Endothelial cell of umbilical vein (primary cell): ENCODE data around the gene STKLD1. TPM values are rescaled to one million over a fixed set of nuclear protein-coding genes. Genes with fewer than 3 reads are reported as not detected.

Source experiments
- BruUV-seq: library from RNA; stranded (reverse); fragments of 400-500 nt; replicated peaks from 2 replicates; lab custom pipeline; 2021; lab: Mats Ljungman, UMichigan
- CTCF ChIA-PET: fragments of 300-600, 350-600 bp; sonication (Branson Sonifier 250); formaldehyde crosslinking; loops from one replicate; lab custom pipeline; 2021; ENCODE audit warnings: antibody characterized with exemption, inconsistent platforms; lab: Charles Lee
- POLR2A ChIA-PET: fragments of 300-600, 350-600 bp; sonication (Branson Sonifier 250); formaldehyde crosslinking; loops from one replicate; lab custom pipeline; 2021; ENCODE audit warnings: antibody characterized with exemption, inconsistent platforms; lab: Charles Lee
- DNase-seq: peaks from one replicate; pipeline ENCODE4 v3.0.0-alpha.2; 2011; ENCODE audit warnings: low read depth, low spot score
- FAIRE-seq: peaks from 2 replicates; lab custom pipeline; 2011; peaks lifted over from hg19 to GRCh38; lab: Jason Lieb, UNC
- H2AFZ ChIP-seq: 2 replicates; pipeline ENCODE4 v1.6.0; 2012; ENCODE audit warnings: low read depth, low read length, control low read depth, inconsistent platforms
- H3K27ac ChIP-seq: 2 replicates; pipeline ENCODE4 v1.5.1; 2011; ENCODE audit warnings: low read depth, mild to moderate bottlenecking, control low read depth, low read length, moderate library complexity; ENCODE audit not compliant: insufficient read depth
- H3K27me3 ChIP-seq, 2 experiments: 2 replicates each; pipeline versions ENCODE4 v1.6.0 to v1.6.1; 2011; ENCODE audit warnings: low read length in 2 of 2, mixed read lengths in 1 of 2; ENCODE audit not compliant: control insufficient read depth in 2 of 2, insufficient read depth in 2 of 2
- H3K36me3 ChIP-seq, 2 experiments: 2 replicates in 1 of 2; 3 replicates in 1 of 2; pipeline ENCODE4 v1.5.1; 2011; ENCODE audit warnings: low read length in 2 of 2, mild to moderate bottlenecking in 1 of 2, moderate library complexity in 1 of 2; ENCODE audit not compliant: control insufficient read depth in 2 of 2, insufficient read depth in 2 of 2; ENCODE audit errors: extremely low read depth in 1 of 2
- H3K4me1 ChIP-seq: 3 replicates; pipeline ENCODE4 v1.5.1; 2011; ENCODE audit warnings: mild to moderate bottlenecking, low read length; ENCODE audit not compliant: control insufficient read depth, insufficient read depth; ENCODE audit errors: extremely low read depth
- H3K4me2 ChIP-seq: 2 replicates; pipeline ENCODE4 v1.6.1; 2011; ENCODE audit warnings: low read length, control low read depth, mixed read lengths; ENCODE audit not compliant: insufficient read depth
- H3K4me3 ChIP-seq, 3 experiments: fragments of 200-600 bp in 1 of 3; sonication (generic), shearing (Covaris generic) in 1 of 3; replicated peaks in 1 of 3; 2 replicates each; pipeline ENCODE4 v1.5.1; 2011 to 2016; ENCODE audit warnings: control low read depth in 3 of 3, low read length in 3 of 3, mild to moderate bottlenecking in 2 of 3, inconsistent platforms in 1 of 3, low read depth in 1 of 3, moderate library complexity in 1 of 3; ENCODE audit not compliant: insufficient read depth in 1 of 3
- H3K79me2 ChIP-seq: 2 replicates; pipeline ENCODE4 v1.6.0; 2012; ENCODE audit warnings: low read length, inconsistent platforms; ENCODE audit not compliant: control insufficient read depth, insufficient read depth
- H3K9ac ChIP-seq: replicated peaks from 2 replicates; pipeline ENCODE3; 2011; ENCODE audit warnings: low read length, control low read depth; ENCODE audit not compliant: insufficient read depth; ENCODE audit errors: extremely low read depth
- H3K9me1 ChIP-seq: replicated peaks from 3 replicates; pipeline ENCODE4 v1.6.0; 2011; ENCODE audit warnings: mild to moderate bottlenecking, low read length; ENCODE audit not compliant: control insufficient read depth, insufficient read depth; ENCODE audit errors: extremely low read depth
- H3K9me3 ChIP-seq: replicated peaks from 2 replicates; pipeline ENCODE4 v1.5.1; 2012; ENCODE audit warnings: low read length, inconsistent platforms; ENCODE audit not compliant: control insufficient read depth, insufficient read depth
- H4K20me1 ChIP-seq: replicated peaks from 2 replicates; pipeline ENCODE3; 2011; ENCODE audit warnings: mild to moderate bottlenecking, low read length; ENCODE audit not compliant: control insufficient read depth, insufficient read depth; ENCODE audit errors: extremely low read depth
- EZH2 ChIP-seq: IDR thresholded peaks from 2 replicates; pipeline ENCODE4 v1.6.1; 2012; ENCODE audit warnings: borderline replicate concordance, low read depth, mild to moderate bottlenecking, moderate library complexity, low read length, inconsistent platforms; ENCODE audit not compliant: severe bottlenecking
- FOS ChIP-seq: IDR thresholded peaks from 2 replicates; pipeline ENCODE4 v1.6.1; 2011; ENCODE audit warnings: mild to moderate bottlenecking, low read length, moderate library complexity, borderline replicate concordance; ENCODE audit not compliant: insufficient read depth
- GATA2 ChIP-seq: IDR thresholded peaks from 2 replicates; pipeline ENCODE4 v1.7.0; 2011; ENCODE audit warnings: low read depth, mild to moderate bottlenecking, moderate library complexity, mixed read lengths, low read length; ENCODE audit not compliant: insufficient read length, insufficient read depth
- JUN ChIP-seq: IDR thresholded peaks from 2 replicates; pipeline ENCODE4 v1.6.1; 2011; ENCODE audit warnings: borderline replicate concordance, low read depth; ENCODE audit not compliant: insufficient read length, insufficient read depth
- POLR2A ChIP-seq: IDR thresholded peaks from 2 replicates; pipeline ENCODE4 v1.6.1; 2012; ENCODE audit warnings: low read depth, mild to moderate bottlenecking, control low read depth, low read length
- dilution Hi-C: fragments of 300-500 bp; cut with MboI; formaldehyde crosslinking; loops from one replicate; pipeline ENCODE4 v1.15.0; 2019; ENCODE audit warnings: low sequenced_read_pairs; ENCODE audit not compliant: extremely low pct_ligation_motif_present
- intact Hi-C: fragments of 100-400 bp; cut with micrococcal nuclease; formaldehyde crosslinking; loops from one replicate; pipeline ENCODE4 v1.10.0; 2022
- polyA plus RNA-seq, 4 experiments: library from polyadenylated mRNA; depleted of rRNA in 3 of 4; stranded (reverse) in 3 of 4; unstranded in 1 of 4; fragments of >200 nt; gene quantifications; 2 replicates each; pipeline versions ENCODE4 v1.2.1 to v1.2.3, GENCODE V29; 2011 to 2012; ENCODE audit warnings: missing spikeins in 1 of 4
- total RNA-seq: library from RNA; stranded (reverse); gene quantifications from 2 replicates; pipeline ENCODE4 v1.2.3, GENCODE V29; 2021
- TF ChIP-seq, protein P1 (sequence below), 2 donors: IDR thresholded peaks; 1 replicate in 1 of 2; 2 replicates in 1 of 2; pipeline ENCODE4 v1.5.1; 2011; ENCODE audit warnings: low read length in 2 of 2, mild to moderate bottlenecking in 2 of 2, moderate library complexity in 2 of 2, control low read depth in 1 of 2, inconsistent platforms in 1 of 2, low read depth in 1 of 2; ENCODE audit not compliant: insufficient read depth in 1 of 2; ENCODE audit errors: extremely low read depth in 1 of 2

The STKLD1 gene
- total and polyA plus RNA-seq, 2 donors (not counting 3 experiments of a cell fraction or from before 2014, with no cell fraction given): 0.29 to 0.77 TPM

DNA sequence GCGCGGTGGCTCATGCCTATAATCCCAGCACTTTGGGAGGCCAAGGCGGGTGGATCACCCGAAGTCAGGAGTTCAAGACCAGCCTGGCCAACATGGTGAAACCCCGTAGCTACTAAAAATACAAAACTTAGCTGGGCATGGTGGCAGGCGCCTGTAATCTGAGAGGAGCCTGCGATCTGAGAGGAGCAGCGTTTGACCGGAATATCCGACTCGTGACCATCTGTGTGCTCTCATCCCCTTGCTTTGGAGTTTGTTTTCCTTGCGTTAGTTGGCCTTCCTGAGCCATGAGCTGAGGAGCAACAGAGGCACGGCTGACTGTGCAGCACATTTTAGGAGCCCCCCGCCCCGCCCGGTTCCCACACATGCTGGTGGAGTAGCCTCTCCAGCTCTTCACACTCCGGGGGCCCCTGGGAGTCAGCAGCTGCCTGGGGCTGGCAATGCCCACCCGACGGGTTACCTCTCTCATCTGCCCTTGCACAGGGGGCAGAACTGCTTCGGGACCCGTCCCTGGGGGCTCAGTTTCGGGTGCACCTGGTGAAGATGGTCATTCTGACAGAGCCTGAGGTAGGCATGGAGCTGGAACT lies 49.0 kb downstream of the STKLD1 start:
- ChIA-PET CTCF (no interaction called here), POLR2A (no interaction called here)
- no peak overlapping the region for H3K4me3 ChIP-seq
- H2AFZ ChIP-seq: no peak overlapping the region
- H3K36me3 ChIP-seq: no peaks in the 10 kb centered on the region
- no peak overlapping the region for H3K9ac ChIP-seq
- peaks cover 9 to 18% of the 10 kb centered on the region in 2 experiments for H3K27me3 ChIP-seq
- no peaks in the 10 kb centered on the region for H3K4me1 ChIP-seq
- H3K9me1 ChIP-seq: no peaks in the 10 kb centered on the region
- intact Hi-C loops (no loop called here), dilution Hi-C loops (no loop called here)
- H3K79me2 ChIP-seq: no peaks in the 10 kb centered on the region
- FAIRE-seq: no peak
- no peak overlapping the region for H3K4me2 ChIP-seq
- BruUV-seq: no TSS peak
- no peak for TF ChIP-seq JUN
- TF ChIP-seq POLR2A: no peak
- TF ChIP-seq GATA2: no peak
- TF ChIP-seq, protein P1, sequence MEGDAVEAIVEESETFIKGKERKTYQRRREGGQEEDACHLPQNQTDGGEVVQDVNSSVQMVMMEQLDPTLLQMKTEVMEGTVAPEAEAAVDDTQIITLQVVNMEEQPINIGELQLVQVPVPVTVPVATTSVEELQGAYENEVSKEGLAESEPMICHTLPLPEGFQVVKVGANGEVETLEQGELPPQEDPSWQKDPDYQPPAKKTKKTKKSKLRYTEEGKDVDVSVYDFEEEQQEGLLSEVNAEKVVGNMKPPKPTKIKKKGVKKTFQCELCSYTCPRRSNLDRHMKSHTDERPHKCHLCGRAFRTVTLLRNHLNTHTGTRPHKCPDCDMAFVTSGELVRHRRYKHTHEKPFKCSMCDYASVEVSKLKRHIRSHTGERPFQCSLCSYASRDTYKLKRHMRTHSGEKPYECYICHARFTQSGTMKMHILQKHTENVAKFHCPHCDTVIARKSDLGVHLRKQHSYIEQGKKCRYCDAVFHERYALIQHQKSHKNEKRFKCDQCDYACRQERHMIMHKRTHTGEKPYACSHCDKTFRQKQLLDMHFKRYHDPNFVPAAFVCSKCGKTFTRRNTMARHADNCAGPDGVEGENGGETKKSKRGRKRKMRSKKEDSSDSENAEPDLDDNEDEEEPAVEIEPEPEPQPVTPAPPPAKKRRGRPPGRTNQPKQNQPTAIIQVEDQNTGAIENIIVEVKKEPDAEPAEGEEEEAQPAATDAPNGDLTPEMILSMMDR (IDR thresholded peaks at IDR 0.05; ENCODE audit: extremely low read depth in 1 of 2, insufficient read depth in 1 of 2, low read depth in 1 of 2, low read length in 2 of 2): no peak
- no peak for TF ChIP-seq FOS
- TF ChIP-seq EZH2: no peak
- DNase-seq: no peak
- no peaks in the 10 kb centered on the region for H3K9me3 ChIP-seq
- H3K27ac ChIP-seq: no peak overlapping the region
- H4K20me1 ChIP-seq: no peaks in the 10 kb centered on the region
